Measurements from ENCODE around the gene TP53BP2.
A peak's percentile ranks its signal among the peaks of the same experiment; 100 is the strongest.
"Not testable (repeated sequence)": the region's sequence is repeated elsewhere in the genome, so short reads cannot be mapped to it uniquely, and the experiment has no call there.

The TP53BP2 gene

GRCh38 chr1:223740038-223740736, 105.6 kb downstream of the TP53BP2 start:
- not testable (repeated sequence) for H3K36me3 Mint-ChIP-seq, H3K4me3 Mint-ChIP-seq, H3K9me3 Mint-ChIP-seq, H3K27ac Mint-ChIP-seq, H3K27me3 Mint-ChIP-seq, H3K4me1 Mint-ChIP-seq

GRCh38 chr1:223739366-223740037, 106.2 kb downstream of the TP53BP2 start:
- peaks cover 5% of the 10 kb centered on the region for H3K4me1 Mint-ChIP-seq
- no peaks in the 10 kb centered on the region for H3K27me3 Mint-ChIP-seq
- no peak overlapping the region for H3K27ac Mint-ChIP-seq
- no peaks in the 10 kb centered on the region for H3K9me3 Mint-ChIP-seq
- no peak overlapping the region for H3K4me3 Mint-ChIP-seq
- peaks cover under 1% of the 10 kb centered on the region for H3K36me3 Mint-ChIP-seq

GRCh38 chr1:223738465-223739365, 107.0 kb downstream of the TP53BP2 start:
- H3K27ac Mint-ChIP-seq, result no peak overlapping the region
- H3K36me3 Mint-ChIP-seq, result peaks cover 4% of the 10 kb centered on the region
- H3K9me3 Mint-ChIP-seq, result no peaks in the 10 kb centered on the region
- H3K4me3 Mint-ChIP-seq, result no peak overlapping the region
- H3K4me1 Mint-ChIP-seq, result peaks cover 9% of the 10 kb centered on the region
- H3K27me3 Mint-ChIP-seq, result no peaks in the 10 kb centered on the region

- Mint-ChIP-seq H3K27ac (no peak overlapping the region), H3K27me3 (no peaks in the 10 kb centered on the region), H3K4me1 (peaks cover 13% of the 10 kb centered on the region), H3K9me3 (no peaks in the 10 kb centered on the region), H3K36me3 (peaks cover 4% of the 10 kb centered on the region), H3K4me3 (no peak overlapping the region)
Observed at GRCh38 chr1:223737342-223737741, 108.4 kb downstream of the TP53BP2 start.

GRCh38 chr1:223736638-223737037, 109.1 kb downstream of the TP53BP2 start:
- not testable (repeated sequence) for H3K9me3 Mint-ChIP-seq, H3K27me3 Mint-ChIP-seq, H3K4me3 Mint-ChIP-seq, H3K36me3 Mint-ChIP-seq
- Mint-ChIP-seq H3K27ac (peak overlapping the region; percentile 62), H3K4me1 (peaks cover 17% of the 10 kb centered on the region)

GRCh38 chr1:223733898-223734852, 111.6 kb downstream of the TP53BP2 start:
- H3K36me3 Mint-ChIP-seq, result peaks cover 4% of the 10 kb centered on the region
- no peaks in the 10 kb centered on the region for H3K27me3 Mint-ChIP-seq
- H3K9me3 Mint-ChIP-seq, result no peaks in the 10 kb centered on the region
- H3K4me3 Mint-ChIP-seq, result no peak overlapping the region
- H3K27ac Mint-ChIP-seq, result no peak overlapping the region
- H3K4me1 Mint-ChIP-seq, result peaks cover 35% of the 10 kb centered on the region

- peaks cover 9% of the 10 kb centered on the region for H3K36me3 Mint-ChIP-seq
- H3K27me3 Mint-ChIP-seq, result no peaks in the 10 kb centered on the region
- H3K4me1 Mint-ChIP-seq, result peaks cover 42% of the 10 kb centered on the region
- H3K9me3 Mint-ChIP-seq, result no peaks in the 10 kb centered on the region
- H3K27ac Mint-ChIP-seq, result peak overlapping the region; percentile 41
- no peak overlapping the region for H3K4me3 Mint-ChIP-seq
Observed at GRCh38 chr1:223732993-223733798, 112.6 kb downstream of the TP53BP2 start.

GRCh38 chr1:223731133-223731770, 114.5 kb downstream of the TP53BP2 start:
- Mint-ChIP-seq H3K36me3 (peaks cover 13% of the 10 kb centered on the region), H3K27ac (peak overlapping the region; percentile 59), H3K9me3 (no peaks in the 10 kb centered on the region), H3K27me3 (no peaks in the 10 kb centered on the region), H3K4me1 (peaks cover 59% of the 10 kb centered on the region), H3K4me3 (no peak overlapping the region)

- H3K9me3 Mint-ChIP-seq, result no peaks in the 10 kb centered on the region
- H3K27me3 Mint-ChIP-seq, result no peaks in the 10 kb centered on the region
- peak overlapping the region; percentile 5 for H3K27ac Mint-ChIP-seq
- peaks cover 13% of the 10 kb centered on the region for H3K36me3 Mint-ChIP-seq
- no peak overlapping the region for H3K4me3 Mint-ChIP-seq
- peaks cover 65% of the 10 kb centered on the region for H3K4me1 Mint-ChIP-seq
Observed at GRCh38 chr1:223730479-223731132, 115.1 kb downstream of the TP53BP2 start.

- H3K27me3 Mint-ChIP-seq, result no peaks in the 10 kb centered on the region
- peaks cover 72% of the 10 kb centered on the region for H3K4me1 Mint-ChIP-seq
- H3K4me3 Mint-ChIP-seq, result no peak overlapping the region
- no peaks in the 10 kb centered on the region for H3K9me3 Mint-ChIP-seq
- peaks cover 13% of the 10 kb centered on the region for H3K36me3 Mint-ChIP-seq
- H3K27ac Mint-ChIP-seq, result peak overlapping the region; percentile 18
Observed at GRCh38 chr1:223729906-223730305, 115.8 kb downstream of the TP53BP2 start.

All from activated naive CD4-positive, alpha-beta T cell treated with anti-CD3 and anti-CD28 coated beads, Interleukin-2, amount 50 U/mL, for 24 hours (primary cell).